ENCODE data around the gene PNPLA7.

GRCh38 chr9:137569609-137570203, 19.5 kb upstream of the PNPLA7 start:
- TF ChIP-seq TAF1 (IDR thresholded peaks at IDR 0.05; ENCODE audit: borderline replicate concordance, low read depth, low read length) (no peak), POLR2A (IDR thresholded peaks at IDR 0.05; ENCODE audit: low read depth, low read length) (no peak), POLR2AphosphoS5 (IDR thresholded peaks at IDR 0.05; ENCODE audit: low read depth, low read length) (no peak)

Data from GM12892 (cell line).